K562 (cell line): Measurements from ENCODE around the gene SLC25A10. TPM values are rescaled to one million over a fixed set of nuclear protein-coding genes. Genes with fewer than 3 reads are reported as not detected.

ENCODE experiments used
- ARID2 ChIP-seq: fragments of 450-650 bp; IDR thresholded peaks from 2 replicates; pipeline ENCODE4 v1.6.1; 2017; ENCODE audit warnings: antibody characterized with exemption, mild to moderate bottlenecking
- CCAR2 ChIP-seq: fragments of 200-400 bp; formaldehyde crosslinking; IDR thresholded peaks from 2 replicates; pipeline ENCODE4 v1.6.1; 2017; ENCODE audit warnings: mild to moderate bottlenecking, low read depth, low read length
- CCNT2 ChIP-seq: IDR thresholded peaks from 2 replicates; pipeline ENCODE4 v1.6.1; 2011; ENCODE audit warnings: borderline replicate concordance, low read depth, mild to moderate bottlenecking, moderate library complexity, mixed read lengths, low read length; ENCODE audit not compliant: insufficient read length; ENCODE audit errors: extremely low read depth
- CHCHD3 ChIP-seq: fragments of 250-450 bp; sonication (Bioruptor Pico); IDR thresholded peaks from 2 replicates; pipeline ENCODE4 v2.1.2; 2022; ENCODE audit warnings: mild to moderate bottlenecking
- DPF2 ChIP-seq: fragments of 450-650 bp; IDR thresholded peaks from 2 replicates; pipeline ENCODE4 v1.6.1; 2016
- HMG20A ChIP-seq: fragments of 450-650 bp; formaldehyde crosslinking; conservative IDR thresholded peaks from 2 replicates; pipeline ENCODE4 v1.4.0; 2020; ENCODE audit warnings: mild to moderate bottlenecking, mixed read lengths
- KLF13 ChIP-seq: fragments of 450-650 bp; IDR thresholded peaks from 2 replicates; pipeline ENCODE4 v1.6.1; 2016; ENCODE audit warnings: missing genetic modification characterization, low read depth, mild to moderate bottlenecking, missing compliant biosample characterization, moderate library complexity, borderline replicate concordance
- MTA3 ChIP-seq: fragments of 450-650 bp; formaldehyde crosslinking; IDR thresholded peaks from 2 replicates; pipeline ENCODE4 v1.6.1; 2017; ENCODE audit warnings: mild to moderate bottlenecking, borderline replicate concordance
- SMAD1 ChIP-seq: fragments of 150-350 bp; IDR thresholded peaks from 2 replicates; pipeline ENCODE4 v1.6.1; 2014; ENCODE audit warnings: low read length, low read depth; ENCODE audit not compliant: partially characterized antibody
- SMAD4 ChIP-seq: fragments of 250-450 bp; sonication (Bioruptor Pico); conservative IDR thresholded peaks from 2 replicates; pipeline ENCODE4 v1.8.0; 2021; ENCODE audit warnings: inconsistent platforms, mild to moderate bottlenecking, moderate library complexity
- TEAD4 ChIP-seq, 2 experiments: sonication (generic) in 1 of 2; formaldehyde crosslinking in 1 of 2; IDR thresholded peaks; 2 replicates each; pipeline versions ENCODE4 v1.6.1 to v1.8.0; 2012 to 2022; ENCODE audit warnings: borderline replicate concordance in 1 of 2, inconsistent platforms in 1 of 2, low read length in 1 of 2, mild to moderate bottlenecking in 1 of 2, missing genetic modification reagents in 1 of 2
- ZNF175 ChIP-seq: fragments of 200-800 bp; sonication (Bioruptor generic); IDR thresholded peaks from 2 replicates; pipeline ENCODE4 v1.6.1; 2016; ENCODE audit warnings: low read depth, mild to moderate bottlenecking, missing genetic modification characterization, missing compliant biosample characterization
- ZNF696 ChIP-seq: fragments of 250-450 bp; sonication (Bioruptor Pico); conservative IDR thresholded peaks from 2 replicates; pipeline ENCODE4 v1.4.0; 2020; ENCODE audit warnings: mild to moderate bottlenecking, moderate library complexity
- ZZZ3 ChIP-seq: fragments of 450-650 bp; IDR thresholded peaks from 2 replicates; pipeline ENCODE4 v1.6.1; 2016; ENCODE audit warnings: antibody characterized with exemption, mild to moderate bottlenecking, moderate library complexity
- polyA plus RNA-seq, 8 experiments: library from polyadenylated mRNA; depleted of rRNA in 4 of 8; stranded (reverse) in 5 of 8; unstranded in 3 of 8; fragments of >200 nt; fragmentation: Nextera tagmentation in 2 of 8; fragmentation: Illumina TruSeq in 1 of 8; extraction: Ambion mirVana in 2 of 8; extraction: Trizol in 1 of 8; gene quantifications; 2 replicates each; pipeline versions ENCODE4 v1.2.1 to v1.2.3, GENCODE V29; 2011 to 2014; ENCODE audit warnings: inconsistent platforms in 1 of 8, missing spikeins in 1 of 8
- total RNA-seq, 7 experiments: library from RNA; depleted of rRNA in 6 of 7; stranded (reverse); fragments of >200 nt in 6 of 7; fragmentation: Illumina TruSeq in 2 of 7; extraction: Trizol in 2 of 7; gene quantifications; 2 replicates each; pipeline versions ENCODE4 v1.2.1 to v1.2.3, GENCODE V29; 2011 to 2021; ENCODE audit warnings: low replicate concordance in 1 of 7
- TF ChIP-seq, protein P1 (sequence below): sonication (generic); formaldehyde crosslinking; IDR thresholded peaks from 2 replicates; pipeline ENCODE4 v1.8.0; 2023; ENCODE audit warnings: missing genetic modification reagents, mild to moderate bottlenecking, borderline replicate concordance
- TF ChIP-seq, protein P2 (sequence below): fragments of 450-650 bp; IDR thresholded peaks from 2 replicates; pipeline ENCODE4 v1.6.1; 2016; ENCODE audit warnings: low read depth, mild to moderate bottlenecking, moderate library complexity
- TF ChIP-seq, protein P3 (sequence below): IDR thresholded peaks from 2 replicates; pipeline ENCODE4 v1.6.1; 2014; ENCODE audit warnings: antibody characterized with exemption

Gene SLC25A10
- total and polyA plus RNA-seq, 9 of the 15 experiments (the other 6 are each of a cell fraction or from before 2014, with no cell fraction given): 0.10 to 85.6 (median 34.3) TPM

DNA sequence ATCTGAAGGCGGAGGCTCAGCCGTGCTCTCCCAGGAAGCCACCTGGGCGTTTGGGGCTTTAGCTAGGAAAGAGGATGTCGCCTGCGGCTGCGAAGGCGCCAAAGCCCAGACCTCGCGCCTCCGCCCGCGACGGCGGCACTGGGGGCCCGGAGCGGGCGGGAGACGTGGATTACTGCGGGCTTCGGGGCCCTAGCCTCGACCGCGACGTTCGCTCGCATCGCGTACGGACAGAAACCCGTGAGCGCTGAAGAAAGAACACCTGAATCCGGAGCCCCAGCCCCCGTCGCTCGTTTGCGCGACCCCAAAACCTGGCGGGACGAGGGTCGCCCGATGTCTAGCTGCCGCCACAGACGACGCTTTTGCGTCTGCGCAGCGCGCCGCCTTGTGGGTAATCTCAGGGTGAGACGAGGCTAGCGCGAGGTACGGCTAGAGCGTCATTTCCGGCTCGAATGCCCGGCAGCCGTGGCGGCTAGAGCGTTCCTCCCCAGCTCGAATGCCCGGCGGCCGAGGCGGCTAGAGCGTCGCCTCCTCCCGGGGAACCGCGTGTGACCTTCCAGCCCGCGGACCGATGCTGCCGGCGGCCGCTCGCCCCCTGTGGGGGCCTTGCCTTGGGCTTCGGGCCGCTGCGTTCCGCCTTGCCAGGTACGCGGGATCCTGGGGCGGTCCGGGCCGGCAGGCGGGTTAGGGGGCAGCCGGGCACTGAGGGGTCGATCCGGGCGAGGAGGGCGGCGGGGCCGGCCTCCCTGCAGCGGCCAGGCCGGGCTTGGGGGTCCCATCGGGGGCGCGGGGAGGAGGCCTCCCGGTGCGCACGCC lies 8.9 kb upstream of the SLC25A10 start, which contains the start of gene MRPL12 (continued):
- TF ChIP-seq, protein P1, sequence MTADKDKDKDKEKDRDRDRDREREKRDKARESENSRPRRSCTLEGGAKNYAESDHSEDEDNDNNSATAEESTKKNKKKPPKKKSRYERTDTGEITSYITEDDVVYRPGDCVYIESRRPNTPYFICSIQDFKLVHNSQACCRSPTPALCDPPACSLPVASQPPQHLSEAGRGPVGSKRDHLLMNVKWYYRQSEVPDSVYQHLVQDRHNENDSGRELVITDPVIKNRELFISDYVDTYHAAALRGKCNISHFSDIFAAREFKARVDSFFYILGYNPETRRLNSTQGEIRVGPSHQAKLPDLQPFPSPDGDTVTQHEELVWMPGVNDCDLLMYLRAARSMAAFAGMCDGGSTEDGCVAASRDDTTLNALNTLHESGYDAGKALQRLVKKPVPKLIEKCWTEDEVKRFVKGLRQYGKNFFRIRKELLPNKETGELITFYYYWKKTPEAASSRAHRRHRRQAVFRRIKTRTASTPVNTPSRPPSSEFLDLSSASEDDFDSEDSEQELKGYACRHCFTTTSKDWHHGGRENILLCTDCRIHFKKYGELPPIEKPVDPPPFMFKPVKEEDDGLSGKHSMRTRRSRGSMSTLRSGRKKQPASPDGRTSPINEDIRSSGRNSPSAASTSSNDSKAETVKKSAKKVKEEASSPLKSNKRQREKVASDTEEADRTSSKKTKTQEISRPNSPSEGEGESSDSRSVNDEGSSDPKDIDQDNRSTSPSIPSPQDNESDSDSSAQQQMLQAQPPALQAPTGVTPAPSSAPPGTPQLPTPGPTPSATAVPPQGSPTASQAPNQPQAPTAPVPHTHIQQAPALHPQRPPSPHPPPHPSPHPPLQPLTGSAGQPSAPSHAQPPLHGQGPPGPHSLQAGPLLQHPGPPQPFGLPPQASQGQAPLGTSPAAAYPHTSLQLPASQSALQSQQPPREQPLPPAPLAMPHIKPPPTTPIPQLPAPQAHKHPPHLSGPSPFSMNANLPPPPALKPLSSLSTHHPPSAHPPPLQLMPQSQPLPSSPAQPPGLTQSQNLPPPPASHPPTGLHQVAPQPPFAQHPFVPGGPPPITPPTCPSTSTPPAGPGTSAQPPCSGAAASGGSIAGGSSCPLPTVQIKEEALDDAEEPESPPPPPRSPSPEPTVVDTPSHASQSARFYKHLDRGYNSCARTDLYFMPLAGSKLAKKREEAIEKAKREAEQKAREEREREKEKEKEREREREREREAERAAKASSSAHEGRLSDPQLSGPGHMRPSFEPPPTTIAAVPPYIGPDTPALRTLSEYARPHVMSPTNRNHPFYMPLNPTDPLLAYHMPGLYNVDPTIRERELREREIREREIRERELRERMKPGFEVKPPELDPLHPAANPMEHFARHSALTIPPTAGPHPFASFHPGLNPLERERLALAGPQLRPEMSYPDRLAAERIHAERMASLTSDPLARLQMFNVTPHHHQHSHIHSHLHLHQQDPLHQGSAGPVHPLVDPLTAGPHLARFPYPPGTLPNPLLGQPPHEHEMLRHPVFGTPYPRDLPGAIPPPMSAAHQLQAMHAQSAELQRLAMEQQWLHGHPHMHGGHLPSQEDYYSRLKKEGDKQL: 0 out of 2 replicates have a peak, but pooled peaks have one; percentile 86
- TF ChIP-seq SMAD1: peak; percentile 29
- TF ChIP-seq ZNF696: no peak
- TF ChIP-seq CCNT2: peak; percentile 84
- TF ChIP-seq CCAR2: no peak
- TF ChIP-seq ZNF175 (CRISPR knock-in tag): no peak
- TF ChIP-seq MTA3: peak; percentile 83
- TF ChIP-seq, protein P2, sequence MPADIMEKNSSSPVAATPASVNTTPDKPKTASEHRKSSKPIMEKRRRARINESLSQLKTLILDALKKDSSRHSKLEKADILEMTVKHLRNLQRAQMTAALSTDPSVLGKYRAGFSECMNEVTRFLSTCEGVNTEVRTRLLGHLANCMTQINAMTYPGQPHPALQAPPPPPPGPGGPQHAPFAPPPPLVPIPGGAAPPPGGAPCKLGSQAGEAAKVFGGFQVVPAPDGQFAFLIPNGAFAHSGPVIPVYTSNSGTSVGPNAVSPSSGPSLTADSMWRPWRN: no peak
- TF ChIP-seq SMAD4: peak; percentile 74
- TF ChIP-seq KLF13: 0 out of 2 replicates have a peak, but pooled peaks have one; percentile 25
- no peak for TF ChIP-seq HMG20A (CRISPR knock-in tag)
- no peak for TF ChIP-seq DPF2
- peak; percentile 87 for TF ChIP-seq ZZZ3
- no peak for TF ChIP-seq CHCHD3 (CRISPR knock-in tag)
- TF ChIP-seq, protein P3, sequence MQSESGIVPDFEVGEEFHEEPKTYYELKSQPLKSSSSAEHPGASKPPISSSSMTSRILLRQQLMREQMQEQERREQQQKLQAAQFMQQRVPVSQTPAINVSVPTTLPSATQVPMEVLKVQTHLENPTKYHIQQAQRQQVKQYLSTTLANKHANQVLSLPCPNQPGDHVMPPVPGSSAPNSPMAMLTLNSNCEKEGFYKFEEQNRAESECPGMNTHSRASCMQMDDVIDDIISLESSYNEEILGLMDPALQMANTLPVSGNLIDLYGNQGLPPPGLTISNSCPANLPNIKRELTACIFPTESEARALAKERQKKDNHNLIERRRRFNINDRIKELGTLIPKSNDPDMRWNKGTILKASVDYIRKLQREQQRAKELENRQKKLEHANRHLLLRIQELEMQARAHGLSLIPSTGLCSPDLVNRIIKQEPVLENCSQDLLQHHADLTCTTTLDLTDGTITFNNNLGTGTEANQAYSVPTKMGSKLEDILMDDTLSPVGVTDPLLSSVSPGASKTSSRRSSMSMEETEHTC: peak; percentile 50; the same call in 1 of the 2 replicates
- TF ChIP-seq TEAD4 (IDR thresholded peaks at IDR 0.05; ENCODE audit: low read length): no peak
- TF ChIP-seq TEAD4 (CRISPR knock-in tag; IDR thresholded peaks at IDR 0.05; ENCODE audit: borderline replicate concordance): no peak
- no peak for TF ChIP-seq ARID2
